Testis (tissue), 2 donors: ENCODE results near the gene PPEF1.

ENCODE experiments used
- POLR2A ChIP-seq: fragments of 450-650 bp; IDR thresholded peaks from one replicate; pipeline ENCODE4 v1.6.1; 2017; ENCODE audit warnings: antibody characterized with exemption, mild to moderate bottlenecking, moderate library complexity
- TF ChIP-seq, protein P1 (sequence below), 3 experiments: fragments of 450-650 bp in 2 of 3; fragments of 200-600 bp in 1 of 3; sonication (generic) in 1 of 3; IDR thresholded peaks; one replicate each; pipeline ENCODE4 v1.5.1; 2016 to 2019; ENCODE audit warnings: antibody characterized with exemption in 3 of 3, mild to moderate bottlenecking in 2 of 3, moderate library complexity in 1 of 3

DNA sequence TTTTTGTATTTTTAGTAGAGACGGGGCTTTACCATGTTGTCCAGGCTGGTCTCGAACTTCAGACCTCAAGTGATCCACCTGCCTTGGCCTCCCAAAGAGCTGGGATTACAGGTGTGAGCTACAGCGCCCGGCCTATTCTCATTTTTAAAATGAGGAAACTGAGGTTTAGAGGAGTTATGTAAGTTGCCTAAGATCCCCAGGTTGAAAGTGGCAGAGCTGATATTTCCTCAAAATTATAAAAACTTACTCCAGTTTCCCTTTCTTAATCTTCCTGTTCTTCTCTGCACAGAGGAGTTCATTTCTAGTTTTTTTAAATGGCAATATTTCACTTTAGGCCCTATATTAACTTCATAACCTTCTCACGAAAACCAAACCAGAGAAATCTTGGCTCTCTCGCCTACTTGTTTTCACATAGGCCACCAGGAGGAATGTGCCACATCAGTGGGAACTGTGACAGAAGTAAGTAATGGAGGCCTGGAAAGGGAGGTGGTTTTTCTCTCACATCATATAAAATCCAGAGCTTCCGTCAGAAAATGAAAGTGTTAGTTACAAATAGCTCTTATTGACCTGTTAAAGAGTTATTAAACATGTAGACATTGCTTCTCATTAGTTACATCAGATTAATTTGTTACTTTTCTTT lies 19.5 kb upstream of the PPEF1 start:
- TF ChIP-seq, protein P1, sequence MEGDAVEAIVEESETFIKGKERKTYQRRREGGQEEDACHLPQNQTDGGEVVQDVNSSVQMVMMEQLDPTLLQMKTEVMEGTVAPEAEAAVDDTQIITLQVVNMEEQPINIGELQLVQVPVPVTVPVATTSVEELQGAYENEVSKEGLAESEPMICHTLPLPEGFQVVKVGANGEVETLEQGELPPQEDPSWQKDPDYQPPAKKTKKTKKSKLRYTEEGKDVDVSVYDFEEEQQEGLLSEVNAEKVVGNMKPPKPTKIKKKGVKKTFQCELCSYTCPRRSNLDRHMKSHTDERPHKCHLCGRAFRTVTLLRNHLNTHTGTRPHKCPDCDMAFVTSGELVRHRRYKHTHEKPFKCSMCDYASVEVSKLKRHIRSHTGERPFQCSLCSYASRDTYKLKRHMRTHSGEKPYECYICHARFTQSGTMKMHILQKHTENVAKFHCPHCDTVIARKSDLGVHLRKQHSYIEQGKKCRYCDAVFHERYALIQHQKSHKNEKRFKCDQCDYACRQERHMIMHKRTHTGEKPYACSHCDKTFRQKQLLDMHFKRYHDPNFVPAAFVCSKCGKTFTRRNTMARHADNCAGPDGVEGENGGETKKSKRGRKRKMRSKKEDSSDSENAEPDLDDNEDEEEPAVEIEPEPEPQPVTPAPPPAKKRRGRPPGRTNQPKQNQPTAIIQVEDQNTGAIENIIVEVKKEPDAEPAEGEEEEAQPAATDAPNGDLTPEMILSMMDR (IDR thresholded peaks at IDR 0.05): no peak
- TF ChIP-seq POLR2A: no peak
